Cardiac fibroblast (primary cell): ENCODE results near the gene ACOXL.

Experiments used
- DNase-seq, 2 donors: peaks; one replicate each; pipeline versions ENCODE4 v3.0.0 to v3.0.0-alpha.2; 2010; ENCODE audit warnings: low read depth in 2 of 2
- H3K4me3 ChIP-seq, 2 donors: replicated peaks in 1 of 2; 1 replicate in 1 of 2; 2 replicates in 1 of 2; pipeline ENCODE4 v1.5.1; 2011; ENCODE audit warnings: low read depth in 2 of 2, low read length in 2 of 2, mild to moderate bottlenecking in 2 of 2, moderate library complexity in 1 of 2
- CTCF ChIP-seq: IDR thresholded peaks from one replicate; pipeline ENCODE4 v1.5.1; 2011; ENCODE audit warnings: low read depth, mild to moderate bottlenecking, low read length, inconsistent platforms

Gene ACOXL

GRCh38 chr2:110725859-110726258 is 6.5 kb upstream of the ACOXL start:
- DNase-seq: no peak
- TF ChIP-seq CTCF: no peak
- H3K4me3 ChIP-seq: no peak overlapping the region

GRCh38 chr2:110726285-110726684 is 6.1 kb upstream of the ACOXL start:
- no peak for TF ChIP-seq CTCF
- DNase-seq: no peak
- H3K4me3 ChIP-seq: no peak overlapping the region

- DNase-seq: no peak
- no peak for TF ChIP-seq CTCF
- H3K4me3 ChIP-seq: no peak overlapping the region
These were observed 4.5 kb upstream of the ACOXL start for GRCh38 chr2:110727923-110728322.

- no peak overlapping the region for H3K4me3 ChIP-seq
- TF ChIP-seq CTCF: no peak
- no peak for DNase-seq
These were observed 3.3 kb upstream of the ACOXL start for GRCh38 chr2:110729106-110729505.

- TF ChIP-seq CTCF: no peak
- H3K4me3 ChIP-seq: no peak overlapping the region
- DNase-seq: no peak
These were observed 1.3 kb upstream of the ACOXL start for GRCh38 chr2:110731064-110731463.

- TF ChIP-seq CTCF: no peak
- DNase-seq: peak in 1 of 2 donors; percentile 27
- H3K4me3 ChIP-seq: no peak overlapping the region
These were observed 3.0 kb downstream of the ACOXL start for GRCh38 chr2:110735366-110735765.

GRCh38 chr2:110737783-110738182 is 5.4 kb downstream of the ACOXL start:
- no peak for DNase-seq
- no peak overlapping the region for H3K4me3 ChIP-seq
- TF ChIP-seq CTCF: no peak
